Measurements from ENCODE around the gene CYB5R4. TPM values are rescaled to one million over a fixed set of nuclear protein-coding genes. Genes with fewer than 3 reads are reported as not detected.
"Not testable (repeated sequence)": the region's sequence is repeated elsewhere in the genome, so short reads cannot be mapped to it uniquely, and the experiment has no call there.

Gene CYB5R4
- total RNA-seq, 1 experiment from 2014 or later = 30.5 TPM

DNA sequence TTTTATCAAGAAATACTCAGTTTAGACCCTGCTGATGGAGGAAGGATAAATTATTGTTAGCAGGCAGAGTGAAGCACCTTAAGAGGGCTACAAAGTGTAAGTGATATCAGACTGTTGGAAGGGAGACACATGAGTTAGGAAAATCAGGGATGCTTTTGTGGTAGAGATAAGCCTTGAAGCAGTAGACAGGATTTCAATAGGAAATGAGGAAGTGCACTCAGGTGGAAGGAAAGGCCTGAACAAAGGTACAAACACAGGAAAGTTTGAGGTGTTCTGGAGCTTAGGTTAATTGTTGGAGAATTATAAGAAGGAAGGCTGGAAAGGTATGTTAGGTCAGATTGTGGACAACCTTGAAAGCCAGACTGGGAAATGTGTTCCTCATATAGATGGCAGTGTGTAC lies 7.6 kb downstream of the CYB5R4 start:
- no peak for DNase-seq (ENCODE audit: low spot score)

- peak; percentile 85 for DNase-seq (ENCODE audit: low spot score)
Measured at GRCh38 chr6:83867527-83868161, 8.2 kb downstream of the CYB5R4 start.

DNA sequence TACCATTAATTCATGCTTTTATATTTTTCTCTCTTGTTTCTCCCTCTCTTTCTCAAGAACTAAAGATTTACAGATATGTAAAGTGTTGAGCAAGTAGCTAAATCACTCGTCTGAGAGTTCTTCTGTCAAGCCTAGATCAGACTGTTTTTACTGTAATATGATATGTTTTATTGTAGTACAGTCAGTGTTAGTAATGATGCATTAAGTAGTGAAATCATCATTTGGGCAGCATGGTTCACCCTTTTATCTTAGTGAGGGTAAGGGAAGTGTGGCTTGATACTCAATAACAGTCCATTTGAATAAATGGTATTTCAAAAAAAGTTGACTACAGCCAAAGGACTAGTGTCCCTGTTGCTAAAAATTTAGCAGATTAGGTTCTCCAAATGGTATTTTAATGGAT lies 9.2 kb downstream of the CYB5R4 start:
- peak; percentile 56 for DNase-seq (ENCODE audit: low spot score)

GRCh38 chr6:83870649-83871048 lies 11.2 kb downstream of the CYB5R4 start:
- no peak for DNase-seq (ENCODE audit: low spot score)

DNA sequence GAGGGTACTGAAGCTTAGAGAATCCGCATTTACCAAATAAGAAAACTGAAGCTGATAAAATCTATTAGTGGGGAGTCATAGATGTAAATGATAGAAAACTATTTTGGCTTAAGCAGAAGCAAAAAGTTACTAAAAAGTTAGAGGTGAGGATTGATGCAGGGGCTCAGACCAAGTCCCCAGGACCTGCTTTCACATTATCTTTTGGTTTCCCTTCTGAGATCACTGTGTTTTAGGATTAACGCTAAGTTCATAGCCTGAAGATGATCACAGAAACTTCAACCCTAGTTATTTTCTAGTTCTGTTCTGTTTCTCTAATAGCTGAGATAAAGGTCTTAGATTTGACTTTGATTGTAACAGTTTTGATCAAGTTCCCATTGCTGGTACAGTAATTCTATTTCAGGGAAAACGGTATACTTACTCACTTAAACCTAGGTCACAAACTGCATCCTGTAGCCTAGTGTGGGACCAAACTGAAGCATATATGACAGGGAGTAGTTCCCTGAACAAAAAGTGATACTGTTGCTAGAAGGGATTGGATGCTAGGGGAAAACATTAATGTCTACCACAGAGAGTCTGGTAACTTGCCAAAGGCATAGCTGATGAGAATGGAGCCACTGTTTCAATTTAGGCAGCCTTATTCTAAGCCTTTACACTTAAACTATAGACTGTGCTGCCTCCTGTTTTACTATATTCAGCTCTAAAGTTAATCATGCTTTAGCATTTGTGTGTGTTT lies 13.1 kb downstream of the CYB5R4 start:
- no peak for DNase-seq (ENCODE audit: low spot score)

GRCh38 chr6:83873869-83874268 lies 14.4 kb downstream of the CYB5R4 start:
- DNase-seq (ENCODE audit: low spot score) = no peak

DNA sequence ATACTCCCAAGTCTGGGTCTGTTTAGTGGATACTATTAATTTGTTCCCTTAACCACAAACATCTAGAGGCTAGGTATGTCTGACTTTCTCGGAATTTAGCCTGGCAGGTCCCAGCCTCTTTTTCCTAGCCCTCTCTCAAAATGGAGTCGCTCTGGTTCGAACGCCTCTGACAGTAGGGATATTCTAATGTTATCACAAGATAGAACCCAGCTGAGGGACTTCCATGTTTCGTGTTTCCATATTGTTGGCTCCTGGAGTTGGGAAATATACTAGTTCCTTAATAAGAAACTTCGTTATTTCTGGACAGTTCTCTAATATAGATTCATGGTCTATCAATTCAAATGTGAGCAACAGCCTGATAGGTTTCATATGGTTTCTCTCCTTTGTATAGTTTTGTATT lies 16.4 kb downstream of the CYB5R4 start:
- DNase-seq (ENCODE audit: low spot score) = no peak

GRCh38 chr6:83878902-83879644 lies 19.6 kb downstream of the CYB5R4 start:
- no peak for DNase-seq (ENCODE audit: low spot score)

DNA sequence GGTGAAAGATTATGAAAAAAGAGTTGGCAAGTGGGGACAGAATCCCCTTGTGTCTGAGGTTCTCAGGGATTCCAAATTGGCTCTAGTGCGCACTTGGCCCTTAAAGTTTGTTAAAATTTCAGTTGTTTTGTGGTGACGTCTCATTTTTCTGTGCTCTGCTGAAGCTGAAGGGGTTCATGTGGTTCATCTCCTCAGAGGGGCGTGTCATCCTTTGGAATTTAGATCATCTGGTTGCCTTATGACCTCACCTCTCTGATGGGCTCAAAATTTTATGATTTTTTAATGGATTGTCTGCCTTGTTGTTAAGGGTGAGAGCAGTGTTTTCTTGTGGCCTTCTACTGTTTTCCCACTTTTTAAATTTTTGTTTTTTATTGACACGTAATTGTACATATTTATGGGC lies 20.3 kb downstream of the CYB5R4 start:
- DNase-seq (ENCODE audit: low spot score) = peak; percentile 4

- no peak for DNase-seq (ENCODE audit: low spot score)
Measured at GRCh38 chr6:83883240-83883639, 23.8 kb downstream of the CYB5R4 start.

GRCh38 chr6:83884523-83884922 lies 25.0 kb downstream of the CYB5R4 start:
- peak; percentile 59 for DNase-seq (ENCODE audit: low spot score)

DNA sequence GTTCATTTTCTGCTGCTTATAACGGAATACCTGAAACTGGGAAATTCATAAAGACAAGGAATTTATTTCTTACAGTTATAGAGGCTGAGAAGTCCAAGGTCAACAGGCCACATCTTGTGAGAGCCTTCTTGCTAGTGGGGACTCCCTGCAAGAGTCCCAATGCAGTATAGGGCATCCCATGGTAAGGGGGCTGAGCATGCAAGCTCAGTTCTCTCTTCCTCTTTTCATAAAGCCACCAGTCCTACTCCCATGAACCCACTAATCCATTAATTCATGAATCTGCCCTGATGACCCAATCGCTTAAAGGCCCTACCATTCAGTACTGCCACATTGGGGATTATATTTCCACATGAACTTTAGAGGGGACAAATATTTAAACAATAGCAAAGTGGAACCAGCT lies 26.5 kb downstream of the CYB5R4 start:
- no peak for DNase-seq (ENCODE audit: low spot score)

- no peak for DNase-seq (ENCODE audit: low spot score)
Measured at GRCh38 chr6:83889621-83890020, 30.1 kb downstream of the CYB5R4 start.

- no peak for DNase-seq (ENCODE audit: low spot score)
Measured at GRCh38 chr6:83890520-83890919, 31.0 kb downstream of the CYB5R4 start.

DNA sequence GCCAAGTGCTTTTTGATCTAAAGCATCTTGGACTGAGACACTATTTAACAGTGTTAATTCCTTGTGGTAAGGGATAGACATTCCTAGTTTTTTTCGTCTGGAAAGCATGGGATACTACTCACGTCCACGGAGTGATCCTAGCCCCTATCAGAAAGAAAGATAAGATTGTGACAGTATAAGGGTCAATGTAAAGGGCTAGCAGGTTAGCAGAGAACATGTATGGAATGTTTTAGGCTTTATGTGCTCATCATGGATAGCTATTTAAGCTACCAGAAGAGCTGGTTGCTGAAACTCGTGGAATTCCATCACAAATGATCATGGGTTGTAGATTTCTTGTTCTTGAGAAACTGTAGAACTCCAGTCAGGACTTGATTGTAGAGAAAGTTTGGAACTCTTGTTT lies 32.1 kb downstream of the CYB5R4 start:
- no peak for DNase-seq (ENCODE audit: low spot score)

- DNase-seq (ENCODE audit: low spot score) = no peak
Measured at GRCh38 chr6:83893024-83893423, 33.5 kb downstream of the CYB5R4 start.

DNA sequence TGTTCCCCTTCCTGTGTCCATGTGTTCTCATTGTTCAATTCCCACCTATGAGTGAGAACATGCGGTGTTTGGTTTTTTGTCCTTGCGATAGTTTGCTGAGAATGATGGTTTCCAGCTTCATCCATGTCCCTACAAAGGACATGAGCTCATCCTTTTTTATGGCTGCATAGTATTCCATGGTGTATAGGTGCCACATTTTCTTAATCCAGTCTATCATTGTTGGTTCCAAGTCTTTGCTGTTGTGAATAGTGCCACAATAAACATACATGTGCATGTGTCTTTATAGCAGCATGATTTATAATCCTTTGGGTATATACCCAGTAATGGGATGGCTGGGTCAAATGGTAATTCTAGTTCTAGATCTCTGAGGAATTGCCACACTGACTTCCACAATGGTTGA lies 37.6 kb downstream of the CYB5R4 start:
- DNase-seq (ENCODE audit: low spot score) = not testable (repeated sequence)

DNA sequence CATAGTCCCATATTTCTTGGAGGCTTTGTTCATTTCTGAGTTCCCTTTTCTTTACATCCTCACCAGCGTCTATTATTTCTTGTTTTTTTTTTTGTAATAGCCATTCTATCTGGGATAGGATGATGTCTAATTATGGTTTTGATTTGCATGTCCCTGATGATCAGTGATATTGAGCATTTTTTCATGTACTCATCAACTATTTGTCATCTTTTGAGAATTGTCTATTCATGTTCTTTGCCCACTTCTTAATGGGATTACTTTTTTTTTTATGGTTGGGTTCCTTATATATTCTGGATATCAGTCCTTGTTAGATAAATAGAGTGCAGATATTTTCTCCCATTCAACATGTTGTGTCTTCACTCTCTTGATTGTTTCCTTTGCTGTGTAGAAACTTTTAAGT lies 42.1 kb downstream of the CYB5R4 start:
- no peak for DNase-seq (ENCODE audit: low spot score)

DNA sequence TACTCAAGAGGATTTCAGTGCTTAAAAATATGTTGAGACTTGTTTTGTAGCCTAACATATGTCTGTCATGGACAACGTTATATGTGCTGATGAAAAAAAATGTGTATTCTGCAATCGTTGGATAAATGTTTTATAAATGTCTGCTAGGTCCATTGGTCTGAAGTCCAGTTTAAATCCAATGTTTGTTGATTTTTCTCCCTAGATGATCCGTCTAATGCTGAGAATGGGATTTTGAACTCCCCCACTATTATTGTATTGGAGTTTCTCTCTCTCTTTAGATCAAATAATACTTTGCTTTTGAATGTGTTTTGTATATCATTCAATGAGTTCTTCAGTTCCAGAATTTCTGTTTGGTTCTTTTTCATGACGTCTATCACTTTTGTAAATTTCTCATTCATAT lies 44.9 kb downstream of the CYB5R4 start:
- DNase-seq (ENCODE audit: low spot score) = no peak

GRCh38 chr6:83905648-83906047 lies 46.2 kb downstream of the CYB5R4 start:
- no peak for DNase-seq (ENCODE audit: low spot score)

DNA sequence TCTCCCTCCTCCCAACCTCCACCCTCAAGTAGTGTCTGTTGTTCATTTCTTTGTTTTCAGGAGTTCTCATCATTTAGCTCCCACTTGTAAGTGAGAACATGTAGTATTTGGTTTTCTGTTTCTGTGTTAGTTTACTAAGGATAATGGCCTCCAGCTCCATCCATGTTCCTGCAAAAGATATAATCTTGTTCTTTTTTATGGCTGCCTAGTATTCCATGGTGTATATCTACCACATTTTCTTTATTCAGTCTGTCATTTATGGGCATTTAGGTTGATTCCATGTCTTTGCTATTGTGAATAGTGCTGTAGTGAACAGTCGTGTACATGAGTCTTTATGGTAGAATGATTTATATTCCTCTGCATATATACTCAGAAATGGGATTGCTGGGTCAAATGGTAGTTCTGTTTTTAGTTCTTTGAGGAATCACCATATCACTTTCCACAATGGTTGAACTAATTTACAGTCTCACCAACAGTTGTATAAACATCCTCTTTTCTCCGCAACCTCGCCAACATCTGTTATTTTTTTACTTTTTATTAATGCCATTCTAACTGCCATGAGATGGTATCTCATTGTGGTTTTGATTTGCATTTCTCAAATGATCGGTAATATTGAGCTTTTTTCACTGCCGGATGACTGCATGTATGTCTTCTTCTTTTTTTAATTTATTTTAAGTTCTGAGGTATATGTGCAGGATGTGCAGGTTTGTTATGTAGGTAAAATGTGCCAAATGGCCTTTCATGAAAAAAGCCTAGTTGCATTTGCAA lies 48.3 kb downstream of the CYB5R4 start:
- not testable (repeated sequence) for DNase-seq (ENCODE audit: low spot score)

DNA sequence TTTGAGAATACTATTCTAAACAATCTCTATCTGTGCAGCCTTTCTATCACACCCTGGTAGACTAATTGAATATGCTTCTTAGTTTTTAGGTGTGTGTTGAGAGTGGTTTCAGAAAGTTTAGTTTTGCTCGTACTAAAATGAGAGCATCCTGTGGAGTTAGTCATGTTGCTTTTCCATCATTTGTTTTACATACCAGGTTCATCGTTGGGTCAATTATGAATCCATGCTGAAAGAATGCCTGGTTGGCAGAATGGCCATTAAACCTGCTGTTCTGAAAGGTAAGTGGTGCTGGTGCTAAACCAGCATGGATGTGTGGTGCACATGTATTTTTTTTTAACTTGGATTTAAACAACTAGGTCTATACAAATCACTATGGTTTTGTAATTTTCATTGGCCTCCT lies 49.3 kb downstream of the CYB5R4 start:
- DNase-seq (ENCODE audit: low spot score) = peak; percentile 8
